Nephron progenitor cell (in vitro differentiated cells): ENCODE measurements around the gene ZNF816.
"Not testable (repeated sequence)": the region's sequence is repeated elsewhere in the genome, so short reads cannot be mapped to it uniquely, and the experiment has no call there.

Experiments
- DNase-seq: peaks from one replicate; pipeline ENCODE4 v3.0.0; 2021
- H3K27ac Mint-ChIP-seq: 2 replicates; pipeline ENCODE4 v1.8.0; 2021; ENCODE audit warnings: mild to moderate bottlenecking, moderate library complexity, mixed read lengths
- H3K27me3 Mint-ChIP-seq: 2 replicates; pipeline ENCODE4 v1.8.0; 2021; ENCODE audit warnings: mild to moderate bottlenecking, low read depth, mixed read lengths; ENCODE audit not compliant: poor library complexity
- H3K36me3 Mint-ChIP-seq: 2 replicates; pipeline ENCODE4 v1.8.0; 2021; ENCODE audit warnings: low read depth, mixed read lengths
- H3K4me1 Mint-ChIP-seq: 2 replicates; pipeline ENCODE4 v1.8.0; 2021; ENCODE audit warnings: mixed read lengths
- H3K4me3 Mint-ChIP-seq: 2 replicates; pipeline ENCODE4 v1.8.0; 2021; ENCODE audit warnings: mild to moderate bottlenecking, moderate library complexity, mixed read lengths
- H3K9me3 Mint-ChIP-seq: 2 replicates; pipeline ENCODE4 v1.8.0; 2021; ENCODE audit warnings: mild to moderate bottlenecking, moderate library complexity, mixed read lengths
- CTCF ChIP-seq: fragments of 200-600 bp; sonication (generic); IDR thresholded peaks from 2 replicates; pipeline ENCODE4 v1.5.0; 2021; ENCODE audit warnings: antibody characterized with exemption

The ZNF816 gene

GRCh38 chr19:52956917-52957316, 5.8 kb downstream of the ZNF816 start:
- no peak for DNase-seq
- TF ChIP-seq CTCF, result no peak
- Mint-ChIP-seq H3K4me1 (peaks cover 9% of the 10 kb centered on the region), H3K27me3 (peaks cover 6% of the 10 kb centered on the region), H3K4me3 (no peak overlapping the region), H3K9me3 (peaks cover 94% of the 10 kb centered on the region), H3K27ac (no peak overlapping the region), H3K36me3 (peaks cover 98% of the 10 kb centered on the region)

GRCh38 chr19:52949422-52949821, 13.3 kb downstream of the ZNF816 start:
- H3K27ac Mint-ChIP-seq, result no peak overlapping the region

GRCh38 chr19:52948025-52948770, 14.5 kb downstream of the ZNF816 start:
- Mint-ChIP-seq H3K9me3 (peaks cover 88% of the 10 kb centered on the region), H3K4me1 (peaks cover 16% of the 10 kb centered on the region), H3K4me3 (no peak overlapping the region), H3K27me3 (peaks cover 11% of the 10 kb centered on the region), H3K36me3 (peaks cover 72% of the 10 kb centered on the region), H3K27ac (no peak overlapping the region)
- no peak for TF ChIP-seq CTCF
- no peak for DNase-seq

More at GRCh38 chr19:52949422-52949821, 13.3 kb downstream of the ZNF816 start:
- DNase-seq, result no peak
- H3K4me1 Mint-ChIP-seq, result peaks cover 12% of the 10 kb centered on the region
- no peak for TF ChIP-seq CTCF
- H3K36me3 Mint-ChIP-seq, result peaks cover 82% of the 10 kb centered on the region
- H3K9me3 Mint-ChIP-seq, result peaks cover 94% of the 10 kb centered on the region
- no peak overlapping the region for H3K4me3 Mint-ChIP-seq
- H3K27me3 Mint-ChIP-seq, result peaks cover 11% of the 10 kb centered on the region

- Mint-ChIP-seq H3K27me3 (peaks cover 11% of the 10 kb centered on the region), H3K4me1 (peaks cover 26% of the 10 kb centered on the region), H3K36me3 (peaks cover 56% of the 10 kb centered on the region), H3K27ac (no peak overlapping the region), H3K4me3 (peak overlapping the region; percentile 12), H3K9me3 (peaks cover 76% of the 10 kb centered on the region)
- peak; percentile 43 for DNase-seq
- no peak for TF ChIP-seq CTCF
Observed at GRCh38 chr19:52946322-52947310, 16.1 kb downstream of the ZNF816 start.

- TF ChIP-seq CTCF, result no peak
- H3K36me3 Mint-ChIP-seq, result peaks cover 52% of the 10 kb centered on the region
- peaks cover 68% of the 10 kb centered on the region for H3K9me3 Mint-ChIP-seq
- no peak overlapping the region for H3K27ac Mint-ChIP-seq
- peaks cover 33% of the 10 kb centered on the region for H3K4me1 Mint-ChIP-seq
- no peak for DNase-seq
- peaks cover 14% of the 10 kb centered on the region for H3K27me3 Mint-ChIP-seq
- peak overlapping the region; percentile 12 for H3K4me3 Mint-ChIP-seq
Observed at GRCh38 chr19:52945652-52946321, 16.9 kb downstream of the ZNF816 start.

- H3K4me3 Mint-ChIP-seq, DNase-seq: not testable (repeated sequence)
- Mint-ChIP-seq H3K9me3 (peaks cover 59% of the 10 kb centered on the region), H3K4me1 (peaks cover 33% of the 10 kb centered on the region), H3K27ac (peak overlapping the region; percentile 87), H3K36me3 (peaks cover 44% of the 10 kb centered on the region), H3K27me3 (peaks cover 14% of the 10 kb centered on the region)
Observed at GRCh38 chr19:52944703-52945493, 17.8 kb downstream of the ZNF816 start.
